UCSD-AML1 (cell line): ENCODE results near the gene CCL27.
"Not testable (repeated sequence)": the region's sequence is repeated elsewhere in the genome, so short reads cannot be mapped to it uniquely, and the experiment has no call there.

Experiments used
- DNase-seq: peaks from one replicate; lab custom pipeline; 2025; ENCODE audit not compliant: unreplicated experiment; lab: John Stamatoyannopoulos, UW

CCL27 gene

GRCh38 chr9:34651876-34652601 is 10.4 kb downstream of the CCL27 start, which contains the start of gene IL11RA:
Gene IL11RA (plus strand): TSS chr9:34652185. CDS start chr9:34655218, 3,033 bp downstream.
- no peak for DNase-seq

GRCh38 chr9:34651321-34651720 is 11.1 kb downstream of the CCL27 start:
- DNase-seq = no peak

- no peak for DNase-seq
Measured at GRCh38 chr9:34650816-34651215, 11.6 kb downstream of the CCL27 start.

- DNase-seq = no peak
Measured at GRCh38 chr9:34648673-34649072, 13.8 kb downstream of the CCL27 start.

GRCh38 chr9:34647651-34648050 is 14.8 kb downstream of the CCL27 start:
- no peak for DNase-seq

GRCh38 chr9:34647084-34647403 is 15.4 kb downstream of the CCL27 start:
- DNase-seq = no peak

- peak; percentile 92 for DNase-seq
Measured at GRCh38 chr9:34646211-34647083, 16.0 kb downstream of the CCL27 start, which contains the start of gene GALT. Gene GALT (plus strand): TSS chr9:34646675. CDS start chr9:34646705, 30 bp downstream.

- DNase-seq = no peak
Measured at GRCh38 chr9:34644766-34645314, 17.6 kb downstream of the CCL27 start.

GRCh38 chr9:34642679-34643078 is 19.8 kb downstream of the CCL27 start:
- DNase-seq = no peak

- not testable (repeated sequence) for DNase-seq
Measured at GRCh38 chr9:34639322-34639721, 23.1 kb downstream of the CCL27 start.

GRCh38 chr9:34638138-34638445 is 24.4 kb downstream of the CCL27 start:
- no peak for DNase-seq

- peak; percentile 94 for DNase-seq
Measured at GRCh38 chr9:34637356-34638137, 24.9 kb downstream of the CCL27 start, which contains the start of gene SIGMAR1. Gene SIGMAR1 (minus strand): TSS chr9:34637787. CDS start chr9:34637697, 90 bp downstream.

- no peak for DNase-seq
Measured at GRCh38 chr9:34636791-34637355, 25.6 kb downstream of the CCL27 start.

GRCh38 chr9:34635556-34635955 is 26.9 kb downstream of the CCL27 start:
- DNase-seq = no peak

- DNase-seq = no peak
Measured at GRCh38 chr9:34634551-34635248, 27.8 kb downstream of the CCL27 start.

GRCh38 chr9:34633851-34634550 is 28.5 kb downstream of the CCL27 start:
- peak; percentile 60 for DNase-seq

GRCh38 chr9:34633166-34633565 is 29.3 kb downstream of the CCL27 start:
- DNase-seq = no peak

GRCh38 chr9:34630402-34631154 is 31.9 kb downstream of the CCL27 start:
- DNase-seq = no peak

- no peak for DNase-seq
Measured at GRCh38 chr9:34629491-34629808, 33.0 kb downstream of the CCL27 start.
